H1 (cell line): ENCODE measurements around the gene JAG2. TPM values are rescaled to one million over a fixed set of nuclear protein-coding genes. Genes with fewer than 3 reads are reported as not detected.

Source experiments
- BCL11A ChIP-seq, 2 experiments: IDR thresholded peaks; one replicate each; pipeline ENCODE4 v1.6.1; 2011; ENCODE audit warnings: low read depth in 2 of 2, low read length in 2 of 2, mild to moderate bottlenecking in 2 of 2
- BRCA1 ChIP-seq: IDR thresholded peaks from 2 replicates; pipeline ENCODE4 v1.6.1; 2012; ENCODE audit warnings: low read depth, low read length, improper control_type of control experiment
- KDM4A ChIP-seq: IDR thresholded peaks from one replicate; pipeline ENCODE4 v1.7.1; 2012; ENCODE audit warnings: low read depth, mild to moderate bottlenecking, moderate library complexity, low read length, inconsistent platforms; ENCODE audit not compliant: severe bottlenecking
- POU5F1 ChIP-seq: IDR thresholded peaks from 2 replicates; pipeline ENCODE4 v1.6.1; 2011; ENCODE audit warnings: low read depth, mild to moderate bottlenecking, low read length, moderate library complexity
- RXRA ChIP-seq: IDR thresholded peaks from 2 replicates; pipeline ENCODE4 v1.6.1; 2011; ENCODE audit warnings: low read depth, mild to moderate bottlenecking, low read length, moderate library complexity; ENCODE audit not compliant: insufficient read depth
- SIX5 ChIP-seq: IDR thresholded peaks from 2 replicates; pipeline ENCODE4 v1.6.1; 2011; ENCODE audit warnings: mild to moderate bottlenecking, low read depth, low read length
- SRF ChIP-seq: IDR thresholded peaks from 2 replicates; pipeline ENCODE4 v1.6.1; 2011; ENCODE audit warnings: mild to moderate bottlenecking, low read depth, low read length, moderate library complexity
- SUZ12 ChIP-seq: fragments of 200-600 bp; sonication (generic); IDR thresholded peaks from 2 replicates; pipeline ENCODE4 v1.6.1; 2012; ENCODE audit warnings: mild to moderate bottlenecking, inconsistent platforms, low read length, moderate library complexity, mixed read lengths
- polyA plus RNA-seq, 7 experiments: library from polyadenylated mRNA; depleted of rRNA in 3 of 7; stranded (reverse) in 5 of 7; unstranded in 2 of 7; fragments of >200 nt in 5 of 7; fragments of 200-250 nt in 2 of 7; gene quantifications; 1 replicate in 5 of 7; 2 replicates in 1 of 7; 4 replicates in 1 of 7; pipeline versions ENCODE4 v1.2.1 to v1.2.3, GENCODE V29; 2011 to 2013; ENCODE audit warnings: missing spikeins in 2 of 7, mixed read lengths in 2 of 7
- total RNA-seq: library from RNA; stranded (reverse); fragmentation: NEBNext Ultra II Directional; extraction: Animal tissue kit (Norgen Biotek cat#: 25700); gene quantifications from 2 replicates; pipeline ENCODE4 v1.2.1, GENCODE V29; 2021
- TF ChIP-seq, protein P1 (sequence below): fragments of 300-600 bp; sonication (generic); IDR thresholded peaks from 2 replicates; pipeline ENCODE4 v1.7.1; 2012; ENCODE audit warnings: low read length, moderate library complexity, mild to moderate bottlenecking, inconsistent platforms; ENCODE audit not compliant: insufficient replicate concordance
- TF ChIP-seq, protein P2 (sequence below): IDR thresholded peaks from 2 replicates; pipeline ENCODE4 v1.6.1; 2011; ENCODE audit warnings: low read length, improper control_type of control experiment

JAG2 gene
- total and polyA plus RNA-seq, 2 of the 8 experiments (the other 6 are each of a cell fraction or from before 2014, with no cell fraction given) = 2.8 to 6.2 TPM

DNA sequence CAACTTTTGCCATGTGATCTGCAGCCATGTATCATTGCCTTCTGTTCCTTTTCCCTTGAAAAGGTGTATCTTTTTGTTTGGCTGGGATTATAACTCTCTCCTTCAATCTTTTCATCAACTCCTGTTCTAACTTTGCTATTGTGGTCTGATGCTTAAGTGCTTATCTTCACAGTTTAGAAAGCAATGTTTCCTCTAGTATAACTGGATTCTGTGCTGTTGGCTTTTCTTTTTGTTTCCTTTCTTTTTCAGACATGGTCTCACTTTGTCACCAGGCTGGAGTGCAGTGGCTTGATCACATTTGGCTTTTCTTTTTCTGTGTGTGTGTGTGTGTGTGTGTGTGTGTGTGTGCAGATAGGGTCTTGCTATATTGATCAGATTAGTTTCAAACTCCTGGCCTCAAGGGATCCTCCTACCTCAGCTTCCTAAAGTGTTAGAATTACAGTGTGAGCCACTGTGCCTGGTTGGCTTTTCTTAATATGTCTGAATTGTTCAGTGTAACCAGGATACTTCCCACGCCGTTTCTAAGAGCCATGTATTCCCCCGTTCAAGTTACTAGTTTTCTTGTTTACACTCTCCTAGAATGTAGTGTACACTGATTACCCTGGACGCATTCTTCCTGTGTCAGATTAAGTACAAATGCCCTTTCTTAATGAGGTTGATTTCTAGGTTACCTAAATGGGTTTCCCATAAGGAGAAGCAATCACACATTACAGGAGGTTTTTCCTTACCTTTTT is 35.5 kb downstream of the JAG2 start (continued):
- TF ChIP-seq, protein P1, sequence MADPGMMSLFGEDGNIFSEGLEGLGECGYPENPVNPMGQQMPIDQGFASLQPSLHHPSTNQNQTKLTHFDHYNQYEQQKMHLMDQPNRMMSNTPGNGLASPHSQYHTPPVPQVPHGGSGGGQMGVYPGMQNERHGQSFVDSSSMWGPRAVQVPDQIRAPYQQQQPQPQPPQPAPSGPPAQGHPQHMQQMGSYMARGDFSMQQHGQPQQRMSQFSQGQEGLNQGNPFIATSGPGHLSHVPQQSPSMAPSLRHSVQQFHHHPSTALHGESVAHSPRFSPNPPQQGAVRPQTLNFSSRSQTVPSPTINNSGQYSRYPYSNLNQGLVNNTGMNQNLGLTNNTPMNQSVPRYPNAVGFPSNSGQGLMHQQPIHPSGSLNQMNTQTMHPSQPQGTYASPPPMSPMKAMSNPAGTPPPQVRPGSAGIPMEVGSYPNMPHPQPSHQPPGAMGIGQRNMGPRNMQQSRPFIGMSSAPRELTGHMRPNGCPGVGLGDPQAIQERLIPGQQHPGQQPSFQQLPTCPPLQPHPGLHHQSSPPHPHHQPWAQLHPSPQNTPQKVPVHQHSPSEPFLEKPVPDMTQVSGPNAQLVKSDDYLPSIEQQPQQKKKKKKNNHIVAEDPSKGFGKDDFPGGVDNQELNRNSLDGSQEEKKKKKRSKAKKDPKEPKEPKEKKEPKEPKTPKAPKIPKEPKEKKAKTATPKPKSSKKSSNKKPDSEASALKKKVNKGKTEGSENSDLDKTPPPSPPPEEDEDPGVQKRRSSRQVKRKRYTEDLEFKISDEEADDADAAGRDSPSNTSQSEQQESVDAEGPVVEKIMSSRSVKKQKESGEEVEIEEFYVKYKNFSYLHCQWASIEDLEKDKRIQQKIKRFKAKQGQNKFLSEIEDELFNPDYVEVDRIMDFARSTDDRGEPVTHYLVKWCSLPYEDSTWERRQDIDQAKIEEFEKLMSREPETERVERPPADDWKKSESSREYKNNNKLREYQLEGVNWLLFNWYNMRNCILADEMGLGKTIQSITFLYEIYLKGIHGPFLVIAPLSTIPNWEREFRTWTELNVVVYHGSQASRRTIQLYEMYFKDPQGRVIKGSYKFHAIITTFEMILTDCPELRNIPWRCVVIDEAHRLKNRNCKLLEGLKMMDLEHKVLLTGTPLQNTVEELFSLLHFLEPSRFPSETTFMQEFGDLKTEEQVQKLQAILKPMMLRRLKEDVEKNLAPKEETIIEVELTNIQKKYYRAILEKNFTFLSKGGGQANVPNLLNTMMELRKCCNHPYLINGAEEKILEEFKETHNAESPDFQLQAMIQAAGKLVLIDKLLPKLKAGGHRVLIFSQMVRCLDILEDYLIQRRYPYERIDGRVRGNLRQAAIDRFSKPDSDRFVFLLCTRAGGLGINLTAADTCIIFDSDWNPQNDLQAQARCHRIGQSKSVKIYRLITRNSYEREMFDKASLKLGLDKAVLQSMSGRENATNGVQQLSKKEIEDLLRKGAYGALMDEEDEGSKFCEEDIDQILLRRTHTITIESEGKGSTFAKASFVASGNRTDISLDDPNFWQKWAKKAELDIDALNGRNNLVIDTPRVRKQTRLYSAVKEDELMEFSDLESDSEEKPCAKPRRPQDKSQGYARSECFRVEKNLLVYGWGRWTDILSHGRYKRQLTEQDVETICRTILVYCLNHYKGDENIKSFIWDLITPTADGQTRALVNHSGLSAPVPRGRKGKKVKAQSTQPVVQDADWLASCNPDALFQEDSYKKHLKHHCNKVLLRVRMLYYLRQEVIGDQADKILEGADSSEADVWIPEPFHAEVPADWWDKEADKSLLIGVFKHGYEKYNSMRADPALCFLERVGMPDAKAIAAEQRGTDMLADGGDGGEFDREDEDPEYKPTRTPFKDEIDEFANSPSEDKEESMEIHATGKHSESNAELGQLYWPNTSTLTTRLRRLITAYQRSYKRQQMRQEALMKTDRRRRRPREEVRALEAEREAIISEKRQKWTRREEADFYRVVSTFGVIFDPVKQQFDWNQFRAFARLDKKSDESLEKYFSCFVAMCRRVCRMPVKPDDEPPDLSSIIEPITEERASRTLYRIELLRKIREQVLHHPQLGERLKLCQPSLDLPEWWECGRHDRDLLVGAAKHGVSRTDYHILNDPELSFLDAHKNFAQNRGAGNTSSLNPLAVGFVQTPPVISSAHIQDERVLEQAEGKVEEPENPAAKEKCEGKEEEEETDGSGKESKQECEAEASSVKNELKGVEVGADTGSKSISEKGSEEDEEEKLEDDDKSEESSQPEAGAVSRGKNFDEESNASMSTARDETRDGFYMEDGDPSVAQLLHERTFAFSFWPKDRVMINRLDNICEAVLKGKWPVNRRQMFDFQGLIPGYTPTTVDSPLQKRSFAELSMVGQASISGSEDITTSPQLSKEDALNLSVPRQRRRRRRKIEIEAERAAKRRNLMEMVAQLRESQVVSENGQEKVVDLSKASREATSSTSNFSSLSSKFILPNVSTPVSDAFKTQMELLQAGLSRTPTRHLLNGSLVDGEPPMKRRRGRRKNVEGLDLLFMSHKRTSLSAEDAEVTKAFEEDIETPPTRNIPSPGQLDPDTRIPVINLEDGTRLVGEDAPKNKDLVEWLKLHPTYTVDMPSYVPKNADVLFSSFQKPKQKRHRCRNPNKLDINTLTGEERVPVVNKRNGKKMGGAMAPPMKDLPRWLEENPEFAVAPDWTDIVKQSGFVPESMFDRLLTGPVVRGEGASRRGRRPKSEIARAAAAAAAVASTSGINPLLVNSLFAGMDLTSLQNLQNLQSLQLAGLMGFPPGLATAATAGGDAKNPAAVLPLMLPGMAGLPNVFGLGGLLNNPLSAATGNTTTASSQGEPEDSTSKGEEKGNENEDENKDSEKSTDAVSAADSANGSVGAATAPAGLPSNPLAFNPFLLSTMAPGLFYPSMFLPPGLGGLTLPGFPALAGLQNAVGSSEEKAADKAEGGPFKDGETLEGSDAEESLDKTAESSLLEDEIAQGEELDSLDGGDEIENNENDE = no peak
- TF ChIP-seq SUZ12 = no peak
- TF ChIP-seq KDM4A = no peak
- TF ChIP-seq, protein P2, sequence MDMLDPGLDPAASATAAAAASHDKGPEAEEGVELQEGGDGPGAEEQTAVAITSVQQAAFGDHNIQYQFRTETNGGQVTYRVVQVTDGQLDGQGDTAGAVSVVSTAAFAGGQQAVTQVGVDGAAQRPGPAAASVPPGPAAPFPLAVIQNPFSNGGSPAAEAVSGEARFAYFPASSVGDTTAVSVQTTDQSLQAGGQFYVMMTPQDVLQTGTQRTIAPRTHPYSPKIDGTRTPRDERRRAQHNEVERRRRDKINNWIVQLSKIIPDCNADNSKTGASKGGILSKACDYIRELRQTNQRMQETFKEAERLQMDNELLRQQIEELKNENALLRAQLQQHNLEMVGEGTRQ = no peak
- TF ChIP-seq SIX5 = no peak
- TF ChIP-seq BCL11A (IDR thresholded peaks at IDR 0.05; ENCODE audit: low read depth in 2 of 2, low read length in 2 of 2) = no peak
- no peak for TF ChIP-seq POU5F1
- TF ChIP-seq BRCA1 = no peak
- TF ChIP-seq SRF = no peak
- TF ChIP-seq RXRA = no peak
